Suprapubic skin (tissue), 4 donors: ENCODE measurements around the gene BCAM. TPM values are rescaled to one million over a fixed set of nuclear protein-coding genes. Genes with fewer than 3 reads are reported as not detected.
"Not testable (repeated sequence)": the region's sequence is repeated elsewhere in the genome, so short reads cannot be mapped to it uniquely, and the experiment has no call there.

ENCODE experiments used
- DNase-seq, 2 donors: peaks; one replicate each; pipeline ENCODE4 v3.0.0-alpha.2; 2019; ENCODE audit warnings: low spot score in 2 of 2
- H3K27ac ChIP-seq: fragments of 200-600 bp; sonication (generic); one replicate; pipeline ENCODE4 v1.5.1; 2019
- H3K27me3 ChIP-seq: fragments of 200-600 bp; sonication (generic); one replicate; pipeline ENCODE4 v1.5.1; 2019
- H3K36me3 ChIP-seq: fragments of 200-600 bp; sonication (generic); one replicate; pipeline ENCODE4 v1.5.1; 2019
- H3K4me1 ChIP-seq: fragments of 200-600 bp; sonication (generic); one replicate; pipeline ENCODE4 v1.5.1; 2019
- H3K4me3 ChIP-seq: fragments of 200-600 bp; sonication (generic); one replicate; pipeline ENCODE4 v1.5.1; 2019; ENCODE audit warnings: mild to moderate bottlenecking
- H3K9me3 ChIP-seq: fragments of 200-600 bp; sonication (generic); one replicate; pipeline ENCODE4 v1.5.1; 2019
- CTCF ChIP-seq, 2 donors: fragments of 200-600 bp in 1 of 2; fragments of 450-650 bp in 1 of 2; sonication (generic) in 1 of 2; IDR thresholded peaks; one replicate each; pipeline ENCODE4 v1.5.1; 2016 to 2019; ENCODE audit warnings: antibody characterized with exemption in 2 of 2, mild to moderate bottlenecking in 1 of 2, moderate library complexity in 1 of 2
- EP300 ChIP-seq: sonication (generic); formaldehyde crosslinking; IDR thresholded peaks from one replicate; pipeline ENCODE4 v1.6.1; 2017; ENCODE audit warnings: antibody characterized with exemption
- POLR2A ChIP-seq, 2 donors: fragments of 450-650 bp; IDR thresholded peaks; one replicate each; pipeline ENCODE4 v1.6.1; 2017; ENCODE audit warnings: antibody characterized with exemption in 2 of 2, mild to moderate bottlenecking in 2 of 2, moderate library complexity in 2 of 2
- POLR2AphosphoS5 ChIP-seq, 3 donors: sonication (generic); formaldehyde crosslinking; IDR thresholded peaks; one replicate each; pipeline ENCODE4 v1.6.1; 2017; ENCODE audit warnings: antibody characterized with exemption in 3 of 3
- WGBS: methylation state at CpG from one replicate; pipeline ENCODE4 v1.1.5; 2018; 5-methylcytosine and 5-hydroxymethylcytosine counted together
- total RNA-seq, 4 donors: library from RNA; depleted of rRNA; stranded (reverse); fragments of >200 nt; gene quantifications; one replicate each; pipeline ENCODE4 v1.1.0, GENCODE V29; 2016

Gene BCAM
- total RNA-seq, 4 donors from 2014 or later = 27.4 to 67.5 (median 50.8) TPM

- no peak overlapping the region for H3K4me3 ChIP-seq
- WGBS = 79% methylated on average over 4 of the region's 4 CpGs
Measured at GRCh38 chr19:44824761-44825160, 15.9 kb downstream of the BCAM start.

GRCh38 chr19:44832875-44833274 lies 24.0 kb downstream of the BCAM start:
- not testable (repeated sequence) for DNase-seq, H3K4me3 ChIP-seq, H3K4me1 ChIP-seq, H3K27ac ChIP-seq, H3K9me3 ChIP-seq, H3K36me3 ChIP-seq, H3K27me3 ChIP-seq
- 53% methylated on average over 6 of the region's 6 CpGs for WGBS

More at GRCh38 chr19:44824761-44825160, 15.9 kb downstream of the BCAM start:
- Histone ChIP-seq H3K27ac (no peak overlapping the region), H3K4me1 (peaks cover 4% of the 10 kb centered on the region), H3K9me3 (no peaks in the 10 kb centered on the region), H3K36me3 (no peaks in the 10 kb centered on the region), H3K27me3 (no peaks in the 10 kb centered on the region)
- DNase-seq = no peak
- no peak for TF ChIP-seq EP300
- no peak for TF ChIP-seq POLR2AphosphoS5 (IDR thresholded peaks at IDR 0.05)
- no peak for TF ChIP-seq POLR2A (IDR thresholded peaks at IDR 0.05)
- no peak for TF ChIP-seq CTCF (IDR thresholded peaks at IDR 0.05)

GRCh38 chr19:44834399-44834798 lies 25.5 kb downstream of the BCAM start:
- WGBS = 87% methylated on average over 8 of the region's 8 CpGs
- H3K4me1 ChIP-seq, H3K36me3 ChIP-seq, H3K27ac ChIP-seq, H3K27me3 ChIP-seq, H3K4me3 ChIP-seq, DNase-seq, H3K9me3 ChIP-seq: not testable (repeated sequence)

GRCh38 chr19:44839276-44839675 lies 30.4 kb downstream of the BCAM start:
- Histone ChIP-seq H3K27ac (no peak overlapping the region), H3K4me1 (no peaks in the 10 kb centered on the region), H3K27me3 (no peaks in the 10 kb centered on the region), H3K9me3 (no peaks in the 10 kb centered on the region), H3K36me3 (no peaks in the 10 kb centered on the region), H3K4me3 (no peak overlapping the region)
- TF ChIP-seq EP300 (no peak), CTCF (IDR thresholded peaks at IDR 0.05) (no peak), POLR2AphosphoS5 (IDR thresholded peaks at IDR 0.05) (no peak), POLR2A (IDR thresholded peaks at IDR 0.05) (no peak)
- no peak for DNase-seq
- 94% methylated on average over 2 of the region's 2 CpGs for WGBS

GRCh38 chr19:44840811-44841210 lies 31.9 kb downstream of the BCAM start:
- no peak overlapping the region for H3K27ac ChIP-seq
- peaks cover 14% of the 10 kb centered on the region for H3K4me1 ChIP-seq
- no peaks in the 10 kb centered on the region for H3K27me3 ChIP-seq
- H3K9me3 ChIP-seq = no peaks in the 10 kb centered on the region
- no peak for DNase-seq
- no peak overlapping the region for H3K4me3 ChIP-seq
- no peak for TF ChIP-seq POLR2AphosphoS5 (IDR thresholded peaks at IDR 0.05)
- TF ChIP-seq POLR2A (IDR thresholded peaks at IDR 0.05) = no peak
- TF ChIP-seq EP300 = no peak
- no peak for TF ChIP-seq CTCF (IDR thresholded peaks at IDR 0.05)
- WGBS = 68% methylated on average over 7 of the region's 7 CpGs
- H3K36me3 ChIP-seq = no peaks in the 10 kb centered on the region

GRCh38 chr19:44841231-44841630 lies 32.3 kb downstream of the BCAM start:
- no peak overlapping the region for H3K4me3 ChIP-seq
- no peak overlapping the region for H3K27ac ChIP-seq
- no peaks in the 10 kb centered on the region for H3K36me3 ChIP-seq
- H3K27me3 ChIP-seq = no peaks in the 10 kb centered on the region
- 62% methylated on average over 3 of the region's 3 CpGs for WGBS
- no peak for DNase-seq
- TF ChIP-seq EP300 (no peak), CTCF (IDR thresholded peaks at IDR 0.05) (no peak), POLR2AphosphoS5 (IDR thresholded peaks at IDR 0.05) (no peak), POLR2A (IDR thresholded peaks at IDR 0.05) (no peak)
- no peaks in the 10 kb centered on the region for H3K9me3 ChIP-seq
- peaks cover 14% of the 10 kb centered on the region for H3K4me1 ChIP-seq
